Epithelial cell of proximal tubule (primary cell): ENCODE results near the gene CXCL9. TPM values are rescaled to one million over a fixed set of nuclear protein-coding genes. Genes with fewer than 3 reads are reported as not detected.

Experiments
- DNase-seq: peaks from one replicate; pipeline ENCODE4 v3.0.0-alpha.2; 2011; ENCODE audit warnings: low read depth
- H3K4me3 ChIP-seq: 2 replicates; pipeline ENCODE4 v1.5.1; 2011; ENCODE audit warnings: low read depth, mild to moderate bottlenecking, low read length
- total RNA-seq: library from RNA; depleted of rRNA; stranded (reverse); fragments of >200 nt; gene quantifications from 2 replicates; pipeline ENCODE4 v1.2.3, GENCODE V29; 2015
- TF ChIP-seq, protein P1 (sequence below): conservative IDR thresholded peaks from 2 replicates; pipeline ENCODE4 v1.5.1; 2012; ENCODE audit warnings: low read depth, mild to moderate bottlenecking, low read length

CXCL9 gene
- total RNA-seq, 1 donor from 2014 or later: not detected

DNA sequence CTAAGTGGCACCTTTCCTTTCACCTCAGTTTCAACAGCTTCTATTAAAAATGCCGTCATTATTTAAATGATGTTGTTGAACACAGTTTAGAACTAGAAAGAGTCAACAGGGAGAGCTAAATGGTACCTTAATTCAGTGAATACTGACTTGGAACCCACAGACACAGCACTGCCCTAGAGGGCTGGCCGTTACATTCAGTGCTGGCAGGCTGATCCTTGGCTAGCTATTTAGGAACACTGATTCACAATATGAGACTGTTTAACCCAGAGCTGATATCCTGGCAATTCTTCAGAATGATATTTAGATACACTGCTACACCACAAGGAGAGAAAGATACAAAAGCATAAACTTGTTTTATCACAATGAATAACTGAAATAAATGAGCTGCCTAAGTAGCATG lies 53.8 kb downstream of the CXCL9 start:
- no peak for DNase-seq
- no peak overlapping the region for H3K4me3 ChIP-seq
- TF ChIP-seq, protein P1, sequence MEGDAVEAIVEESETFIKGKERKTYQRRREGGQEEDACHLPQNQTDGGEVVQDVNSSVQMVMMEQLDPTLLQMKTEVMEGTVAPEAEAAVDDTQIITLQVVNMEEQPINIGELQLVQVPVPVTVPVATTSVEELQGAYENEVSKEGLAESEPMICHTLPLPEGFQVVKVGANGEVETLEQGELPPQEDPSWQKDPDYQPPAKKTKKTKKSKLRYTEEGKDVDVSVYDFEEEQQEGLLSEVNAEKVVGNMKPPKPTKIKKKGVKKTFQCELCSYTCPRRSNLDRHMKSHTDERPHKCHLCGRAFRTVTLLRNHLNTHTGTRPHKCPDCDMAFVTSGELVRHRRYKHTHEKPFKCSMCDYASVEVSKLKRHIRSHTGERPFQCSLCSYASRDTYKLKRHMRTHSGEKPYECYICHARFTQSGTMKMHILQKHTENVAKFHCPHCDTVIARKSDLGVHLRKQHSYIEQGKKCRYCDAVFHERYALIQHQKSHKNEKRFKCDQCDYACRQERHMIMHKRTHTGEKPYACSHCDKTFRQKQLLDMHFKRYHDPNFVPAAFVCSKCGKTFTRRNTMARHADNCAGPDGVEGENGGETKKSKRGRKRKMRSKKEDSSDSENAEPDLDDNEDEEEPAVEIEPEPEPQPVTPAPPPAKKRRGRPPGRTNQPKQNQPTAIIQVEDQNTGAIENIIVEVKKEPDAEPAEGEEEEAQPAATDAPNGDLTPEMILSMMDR: no peak

Other genes starting within 250 kb of the CXCL9 start
- gene PPEF2, start 105.1 kb downstream of the CXCL9 start, total RNA-seq: not detected in 2 replicates
- gene NAAA, start 66.5 kb downstream of the CXCL9 start, total RNA-seq: 8.9 and 14.0 TPM in 2 replicates
- 24.2 and 35.5 TPM in 2 replicates for gene SDAD1, start 16.6 kb downstream of the CXCL9 start, total RNA-seq
- 0.29 TPM in 1 of 2 replicates, not detected in the other for gene CXCL10, start 16.0 kb upstream of the CXCL9 start, total RNA-seq
- 0.06 and 0.22 TPM in 2 replicates for gene CXCL11, start 28.6 kb upstream of the CXCL9 start, total RNA-seq
- gene ART3, start 67.2 kb upstream of the CXCL9 start, total RNA-seq: not detected in 2 replicates
- 31.5 and 56.6 TPM in 2 replicates for gene NUP54, start 140.9 kb upstream of the CXCL9 start, total RNA-seq
- 58.4 and 76.3 TPM in 2 replicates for gene SCARB2, start 206.3 kb upstream of the CXCL9 start, total RNA-seq
- gene FAM47E, start 244.2 kb upstream of the CXCL9 start, total RNA-seq: 0.07 and 3.5 TPM in 2 replicates